ENCODE measurements around the gene HYAL1. TPM values are rescaled to one million over a fixed set of nuclear protein-coding genes. Genes with fewer than 3 reads are reported as not detected.
"Not testable (repeated sequence)": the region's sequence is repeated elsewhere in the genome, so short reads cannot be mapped to it uniquely, and the experiment has no call there.

HYAL1 gene
- total RNA-seq, 2 experiments from 2014 or later: 0.35 TPM; not detected in 1

DNA sequence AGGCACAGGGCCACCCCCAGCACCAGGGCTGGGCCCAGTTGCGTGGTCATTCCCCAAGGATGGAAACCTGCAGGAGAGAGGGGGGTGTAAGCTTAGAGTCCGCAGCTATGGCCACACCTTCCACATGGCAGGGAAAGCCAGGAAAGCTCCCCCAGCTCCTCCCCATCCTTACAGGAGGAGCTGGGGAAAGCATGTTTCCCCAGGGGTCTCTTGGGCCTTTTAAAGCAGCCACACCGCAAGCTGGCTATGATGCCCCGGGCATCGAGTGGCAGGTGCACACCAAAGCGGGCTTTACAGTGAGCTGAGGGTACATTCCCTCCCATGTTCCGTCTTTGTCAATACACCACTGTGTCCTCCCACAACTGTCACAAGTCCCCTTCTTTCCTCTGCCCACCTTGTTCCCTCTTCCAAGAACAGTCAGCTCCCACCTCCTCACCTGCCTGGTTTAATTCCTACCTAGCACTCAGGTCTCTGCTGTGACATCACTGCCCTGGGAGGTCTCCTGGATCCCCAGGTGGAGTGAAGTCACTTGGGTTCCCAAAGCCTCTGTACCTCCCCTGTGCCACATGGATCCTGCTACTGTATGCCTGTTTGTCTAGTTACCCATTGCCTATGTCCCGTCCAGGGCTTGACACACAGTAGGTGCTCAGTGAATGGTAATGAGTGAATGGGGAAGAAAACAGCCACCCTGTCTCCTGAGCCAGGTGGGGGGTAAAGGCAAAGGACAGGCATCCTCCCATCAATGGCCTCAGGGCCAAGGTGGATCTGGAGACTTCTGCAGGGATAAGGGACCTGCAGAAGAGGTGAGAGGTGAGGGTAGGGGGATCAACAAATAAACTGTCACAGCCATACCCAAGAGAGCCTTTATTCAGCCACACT lies 7.6 kb downstream of the HYAL1 start:
- Mint-ChIP-seq H3K36me3 (peaks cover 11% of the 10 kb centered on the region), H3K27ac (peak overlapping the region; percentile 26)

DNA sequence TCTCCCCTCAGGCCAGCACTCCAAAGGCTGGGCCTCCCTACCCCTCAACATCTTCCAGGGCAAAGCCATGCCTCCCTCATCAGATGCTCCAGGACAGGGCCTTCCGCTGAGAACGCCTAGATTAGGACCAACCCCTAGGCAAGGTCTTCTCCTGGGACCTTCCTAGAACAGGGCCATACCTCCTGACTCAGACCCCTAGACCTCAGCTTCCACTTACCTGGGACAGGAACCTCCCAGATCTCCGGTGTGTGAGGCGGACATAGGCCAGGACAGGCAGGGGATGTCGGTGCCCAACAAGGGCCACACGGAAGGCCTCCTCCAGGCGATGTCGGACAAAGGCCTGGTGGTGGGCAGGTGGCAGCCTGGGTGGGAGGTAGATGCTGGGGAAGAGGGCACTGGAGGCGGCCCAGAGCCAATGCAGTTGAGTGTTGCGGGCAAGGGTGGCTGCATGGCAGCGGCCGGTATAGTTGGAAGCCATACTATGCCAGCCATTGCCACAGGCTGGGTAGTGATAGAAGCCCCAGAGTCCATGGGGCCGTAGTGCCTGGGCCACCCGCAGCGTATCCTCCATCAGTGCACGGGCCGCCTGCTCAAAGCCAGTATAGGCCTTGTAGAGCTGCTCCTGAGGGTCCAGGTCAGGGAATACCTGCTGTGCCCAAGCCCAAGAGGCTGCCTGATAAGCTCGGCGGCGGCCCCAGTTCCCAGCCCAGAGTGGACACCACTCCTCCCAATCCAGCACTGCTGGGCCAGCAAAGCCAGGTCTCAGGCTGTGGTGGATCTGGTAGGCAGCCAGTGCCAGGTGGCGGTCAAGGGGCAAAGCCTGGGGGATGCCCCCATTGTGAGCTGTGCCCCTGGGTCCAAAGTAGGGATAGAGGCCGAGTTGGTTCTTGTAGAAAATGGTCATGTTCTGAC lies 8.6 kb downstream of the HYAL1 start:
- Mint-ChIP-seq H3K36me3 (peaks cover 11% of the 10 kb centered on the region), H3K27me3 (no peaks in the 10 kb centered on the region), H3K4me1 (peaks cover 14% of the 10 kb centered on the region), H3K4me3 (no peak overlapping the region), H3K9me3 (no peaks in the 10 kb centered on the region), H3K27ac (no peak overlapping the region)
- DNase-seq: no peak

More for the DNA sequence above, 7.6 kb downstream of the HYAL1 start:
- no peaks in the 10 kb centered on the region for H3K27me3 Mint-ChIP-seq
- H3K4me1 Mint-ChIP-seq: peaks cover 22% of the 10 kb centered on the region
- DNase-seq: no peak
- no peaks in the 10 kb centered on the region for H3K9me3 Mint-ChIP-seq
- no peak overlapping the region for H3K4me3 Mint-ChIP-seq

DNA sequence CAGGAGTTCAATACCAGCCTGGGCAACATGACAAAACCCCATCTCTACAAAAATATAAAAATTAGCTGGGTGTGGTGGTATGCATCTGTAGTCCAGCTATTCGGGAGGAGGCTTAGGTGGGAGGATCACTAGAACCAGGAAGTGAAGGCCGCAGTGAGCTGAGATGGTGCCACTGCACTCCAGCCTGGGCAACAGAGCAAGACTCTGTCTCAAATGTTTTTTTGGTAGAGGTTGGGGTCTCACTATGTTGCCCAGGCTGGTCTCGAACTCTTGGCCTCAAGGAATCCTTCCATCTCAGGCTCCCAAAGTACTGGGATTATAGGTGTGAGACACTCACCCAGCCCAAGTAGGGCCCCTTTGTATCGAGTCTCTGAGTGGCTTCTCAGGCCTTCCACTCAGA lies 9.3 kb downstream of the HYAL1 start:
- peaks cover 13% of the 10 kb centered on the region for H3K4me1 Mint-ChIP-seq
- no peaks in the 10 kb centered on the region for H3K27me3 Mint-ChIP-seq
- H3K36me3 Mint-ChIP-seq: peaks cover 11% of the 10 kb centered on the region
- H3K9me3 Mint-ChIP-seq: no peaks in the 10 kb centered on the region
- no peak overlapping the region for H3K4me3 Mint-ChIP-seq
- H3K27ac Mint-ChIP-seq: no peak overlapping the region
- no peak for DNase-seq

DNA sequence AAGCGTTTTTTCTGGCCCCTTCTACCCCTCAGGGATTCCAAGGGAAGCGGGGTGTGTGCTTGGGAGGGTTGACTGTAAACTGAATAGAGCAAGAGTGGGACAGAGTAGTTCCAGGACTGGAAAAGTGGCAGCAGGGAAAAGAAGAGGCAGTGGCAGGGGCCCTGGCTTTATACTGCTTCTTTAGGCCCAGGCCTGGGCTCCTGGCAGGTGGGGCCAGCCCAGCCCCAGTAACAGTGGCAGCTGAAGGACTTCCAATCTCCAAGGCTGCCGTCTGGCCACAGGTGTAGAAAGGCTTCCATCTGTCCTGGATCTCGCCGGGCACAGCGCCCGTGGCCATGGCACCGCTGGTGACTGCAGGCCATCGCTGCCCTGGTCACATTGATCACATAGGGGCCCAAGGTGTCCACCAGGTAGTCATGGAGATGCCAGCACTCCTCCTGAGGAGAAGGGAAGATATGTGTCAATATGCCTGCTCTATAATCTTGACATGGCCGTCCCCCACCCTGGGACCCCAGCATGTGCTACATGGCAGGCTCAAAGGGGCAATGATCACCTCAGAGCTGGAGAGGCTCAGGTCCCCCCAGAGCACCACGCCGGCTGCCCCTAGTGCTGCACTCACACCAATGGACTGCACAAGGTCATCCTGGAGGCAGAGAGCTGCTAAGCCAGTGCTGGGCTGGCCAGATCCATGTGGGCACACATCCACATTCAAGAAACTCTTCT lies 10.1 kb downstream of the HYAL1 start:
- peak overlapping the region; percentile 97 for H3K4me3 Mint-ChIP-seq
- no peak for DNase-seq
- no peaks in the 10 kb centered on the region for H3K9me3 Mint-ChIP-seq
- H3K4me1 Mint-ChIP-seq: peaks cover 13% of the 10 kb centered on the region
- peaks cover 11% of the 10 kb centered on the region for H3K36me3 Mint-ChIP-seq
- no peaks in the 10 kb centered on the region for H3K27me3 Mint-ChIP-seq
- H3K27ac Mint-ChIP-seq: peak overlapping the region; percentile 94

DNA sequence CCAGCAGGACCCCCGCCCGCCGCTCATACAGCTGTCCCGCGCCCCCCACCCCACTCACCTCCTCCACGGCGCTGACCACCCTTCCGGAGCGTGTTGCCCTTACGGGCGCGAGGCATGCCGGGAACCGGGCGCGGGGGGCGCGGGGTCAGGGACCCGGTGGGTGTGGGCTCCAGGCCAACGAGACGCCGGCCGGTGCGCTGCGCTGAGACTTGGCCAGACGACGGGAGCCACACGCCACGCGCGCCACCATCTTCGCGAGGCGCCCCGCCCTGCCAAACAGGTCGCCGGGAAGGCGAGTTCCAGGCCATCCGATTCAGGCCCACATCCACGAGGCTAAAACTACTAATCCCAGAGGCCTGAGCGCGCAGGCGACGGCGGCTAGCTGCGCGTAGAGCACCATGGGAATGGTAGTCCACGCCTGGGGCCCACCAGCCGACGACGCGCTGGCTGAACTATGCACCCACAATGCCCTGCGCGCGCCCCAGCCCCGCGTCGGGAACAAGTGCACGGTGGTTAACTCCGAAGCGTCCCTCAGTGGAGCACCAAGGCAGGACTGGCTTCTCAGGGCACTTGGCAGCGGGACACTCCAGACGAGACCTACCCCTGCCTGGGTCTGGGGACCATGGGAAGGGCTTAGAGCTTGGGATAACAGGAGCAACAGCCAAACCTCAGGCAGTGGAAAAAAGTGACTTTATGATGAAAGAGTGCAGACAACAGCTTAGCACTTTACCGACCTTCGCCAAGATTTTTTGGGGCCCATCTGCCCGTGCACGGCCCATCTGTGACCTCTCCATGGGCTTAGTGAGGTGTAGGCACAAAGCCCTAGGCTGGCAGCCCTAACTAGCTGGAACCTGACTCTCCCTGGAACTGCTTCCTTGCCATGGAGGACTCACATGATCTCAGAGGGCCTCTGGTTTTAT lies 11.0 kb downstream of the HYAL1 start, which contains the start of gene IFRD2:
IFRD2 (minus strand) TSS at position 271 of the 920 bp plus-strand sequence; CDS start at position 116, 155 bp downstream.
- peaks cover 8% of the 10 kb centered on the region for H3K4me1 Mint-ChIP-seq
- peak within 1 kb of the TSS; percentile 97 for H3K4me3 Mint-ChIP-seq
- H3K9me3 Mint-ChIP-seq: no peaks in the 10 kb centered on the region
- DNase-seq: peak; percentile 97
- peaks cover 12% of the 10 kb centered on the region for H3K36me3 Mint-ChIP-seq
- H3K27ac Mint-ChIP-seq: peak within 1 kb of the TSS; percentile 94
- H3K27me3 Mint-ChIP-seq: no peaks in the 10 kb centered on the region

DNA sequence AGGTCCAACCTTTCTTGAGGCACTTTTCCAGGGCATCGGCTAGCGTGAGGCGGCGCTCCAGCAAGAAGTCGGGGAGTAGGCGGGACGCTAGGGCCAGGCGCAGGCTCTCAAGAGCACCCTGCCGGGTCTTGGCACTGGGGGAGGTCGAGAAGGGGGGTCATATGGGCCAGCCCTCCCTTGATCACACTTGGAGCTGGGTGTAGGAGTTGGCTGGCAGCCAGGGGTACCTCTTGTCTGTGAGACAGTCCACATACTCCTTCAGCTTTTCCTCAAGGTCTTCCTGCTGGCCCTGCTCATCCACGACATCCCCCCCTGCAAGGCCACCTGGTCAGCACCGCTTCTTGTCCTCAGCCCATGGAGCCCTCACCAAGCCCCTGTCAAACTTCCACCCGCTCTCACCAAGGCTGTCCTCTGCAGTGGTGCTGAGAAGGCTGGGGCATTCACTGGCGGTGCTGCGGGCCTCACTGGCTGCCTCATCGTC lies 13.2 kb downstream of the HYAL1 start:
- Mint-ChIP-seq H3K9me3 (no peaks in the 10 kb centered on the region), H3K4me1 (peaks cover 8% of the 10 kb centered on the region), H3K36me3 (peaks cover 22% of the 10 kb centered on the region), H3K27ac (no peak overlapping the region), H3K27me3 (no peaks in the 10 kb centered on the region), H3K4me3 (peak overlapping the region; percentile 97)
- DNase-seq: no peak

DNA sequence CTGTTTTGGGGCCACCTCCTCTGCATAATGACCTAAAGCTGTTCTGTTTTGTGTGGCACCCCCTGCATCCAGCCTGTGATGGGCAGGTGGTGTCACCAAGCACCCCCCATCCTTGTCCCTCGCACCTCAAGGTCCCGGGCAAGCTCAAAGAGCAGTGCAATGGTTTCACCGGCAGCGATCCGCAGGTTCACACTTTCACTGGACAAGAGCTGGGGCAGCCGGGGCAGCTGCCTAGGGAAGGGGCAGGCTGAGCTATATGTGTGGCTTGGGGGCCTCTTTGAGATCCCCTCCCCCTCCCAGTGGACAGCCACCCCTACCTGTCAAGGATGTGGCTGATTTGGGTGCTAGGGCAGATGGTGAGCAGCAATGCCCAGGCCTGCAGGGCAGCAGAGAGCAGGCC lies 14.2 kb downstream of the HYAL1 start:
- no peaks in the 10 kb centered on the region for H3K27me3 Mint-ChIP-seq
- H3K4me3 Mint-ChIP-seq: no peak overlapping the region
- H3K27ac Mint-ChIP-seq: no peak overlapping the region

DNA sequence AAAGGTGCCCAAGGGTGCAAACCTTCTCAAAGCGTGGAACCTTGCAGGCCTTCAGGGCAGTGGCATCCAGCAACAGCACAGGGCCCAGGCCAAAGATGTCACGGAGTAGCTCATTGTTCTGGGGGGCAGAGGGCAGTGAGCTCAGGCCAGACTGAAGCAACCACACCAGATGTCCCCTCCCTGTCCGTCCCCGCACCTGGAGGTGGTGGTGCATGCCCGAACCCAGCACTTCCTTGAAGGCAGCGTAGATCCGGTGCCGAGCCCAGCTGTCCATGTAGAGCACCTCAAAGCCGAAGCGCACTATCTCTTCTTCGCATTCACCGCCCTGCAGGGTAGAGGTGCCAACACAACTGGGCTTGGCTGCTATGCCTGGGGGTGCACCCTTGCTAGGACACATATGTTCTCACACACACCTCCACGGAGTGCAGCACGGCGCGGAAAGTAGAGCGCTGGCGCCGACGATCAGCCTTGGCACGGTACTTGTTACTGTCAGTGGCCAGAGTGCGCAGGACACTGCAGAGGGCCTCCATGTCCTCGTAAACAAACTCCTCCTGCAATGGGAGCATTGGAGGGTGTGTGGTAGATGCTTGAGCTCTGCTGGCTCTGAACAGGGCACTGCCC lies 14.9 kb downstream of the HYAL1 start:
- Mint-ChIP-seq H3K36me3 (peaks cover 22% of the 10 kb centered on the region), H3K9me3 (no peaks in the 10 kb centered on the region), H3K4me1 (peaks cover 8% of the 10 kb centered on the region), H3K27ac (no peak overlapping the region), H3K4me3 (no peak overlapping the region), H3K27me3 (no peaks in the 10 kb centered on the region)
- no peak for DNase-seq

More for the DNA sequence above, 14.2 kb downstream of the HYAL1 start:
- H3K4me1 Mint-ChIP-seq: peaks cover 8% of the 10 kb centered on the region
- DNase-seq: no peak
- H3K9me3 Mint-ChIP-seq: no peaks in the 10 kb centered on the region
- H3K36me3 Mint-ChIP-seq: peaks cover 22% of the 10 kb centered on the region

DNA sequence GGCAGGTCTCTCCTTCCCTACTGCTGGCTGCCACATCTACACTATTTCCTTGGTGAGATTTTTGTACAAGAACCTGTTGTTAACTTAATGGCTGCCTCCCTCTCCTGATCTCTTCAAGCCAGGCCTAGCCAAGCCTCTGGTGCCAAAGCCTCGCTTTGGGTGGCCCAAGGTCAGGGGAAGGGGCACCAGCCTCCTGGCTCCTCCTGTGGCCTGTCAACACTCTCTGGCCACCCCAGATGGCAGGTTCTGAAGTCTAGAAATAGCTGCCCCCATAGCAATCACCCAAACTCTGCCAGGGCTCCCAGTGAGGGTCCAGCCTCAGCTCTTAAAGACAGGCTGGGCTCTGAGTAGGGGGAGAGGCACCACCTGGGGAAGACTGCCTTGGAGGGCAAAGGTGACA lies 16.1 kb downstream of the HYAL1 start:
- Mint-ChIP-seq H3K36me3 (peaks cover 22% of the 10 kb centered on the region), H3K4me1 (peaks cover 2% of the 10 kb centered on the region), H3K27me3 (no peaks in the 10 kb centered on the region), H3K27ac (no peak overlapping the region), H3K4me3 (no peak overlapping the region), H3K9me3 (no peaks in the 10 kb centered on the region)
- DNase-seq: no peak

DNA sequence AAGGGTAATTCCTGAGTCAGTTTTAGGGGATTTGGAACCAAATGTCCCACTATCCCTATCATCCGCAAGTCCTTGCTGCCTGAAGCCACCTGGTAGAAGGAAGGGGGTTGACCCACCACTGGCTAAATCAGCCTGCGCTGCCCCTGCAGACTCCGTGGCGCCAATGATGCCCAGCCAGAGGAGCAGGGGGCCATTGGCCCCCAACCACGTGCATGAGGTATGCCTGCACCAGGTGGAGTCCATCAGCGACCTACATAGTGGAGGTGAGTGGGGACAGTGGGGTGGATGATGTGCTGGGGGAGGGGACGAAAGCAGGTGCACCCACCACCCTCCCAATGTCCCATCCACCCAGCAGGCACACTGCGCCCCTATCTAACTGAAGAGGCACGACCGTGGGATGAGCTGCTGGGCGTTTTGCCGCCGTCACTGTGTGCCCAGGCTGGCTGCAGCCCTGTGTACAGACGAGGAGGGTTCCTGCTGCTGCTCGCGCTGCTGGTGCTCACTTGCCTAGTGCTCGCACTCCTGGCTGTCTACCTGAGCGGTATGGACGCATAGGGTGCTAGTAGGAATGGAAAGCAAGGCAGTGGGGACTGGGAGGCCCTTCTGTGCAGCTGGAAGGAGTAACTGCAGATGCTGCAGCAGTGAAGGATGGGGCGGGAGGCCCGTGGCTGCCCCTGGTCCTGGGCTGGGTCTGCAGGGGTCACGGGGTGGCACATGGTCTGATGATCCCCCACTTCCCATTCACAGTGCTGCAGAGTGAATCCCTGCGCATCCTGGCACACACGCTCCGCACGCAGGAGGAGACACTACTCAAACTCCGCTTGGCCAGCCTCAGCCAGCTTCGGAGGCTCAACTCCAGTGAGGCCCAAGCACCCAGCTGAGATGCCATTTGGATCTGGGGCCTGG lies 16.8 kb downstream of the HYAL1 start:
- no peak for DNase-seq
- no peaks in the 10 kb centered on the region for H3K27me3 Mint-ChIP-seq
- H3K27ac Mint-ChIP-seq: no peak overlapping the region
- H3K4me1 Mint-ChIP-seq: peaks cover 2% of the 10 kb centered on the region
- H3K36me3 Mint-ChIP-seq: peaks cover 22% of the 10 kb centered on the region
- no peak overlapping the region for H3K4me3 Mint-ChIP-seq
- H3K9me3 Mint-ChIP-seq: no peaks in the 10 kb centered on the region

DNA sequence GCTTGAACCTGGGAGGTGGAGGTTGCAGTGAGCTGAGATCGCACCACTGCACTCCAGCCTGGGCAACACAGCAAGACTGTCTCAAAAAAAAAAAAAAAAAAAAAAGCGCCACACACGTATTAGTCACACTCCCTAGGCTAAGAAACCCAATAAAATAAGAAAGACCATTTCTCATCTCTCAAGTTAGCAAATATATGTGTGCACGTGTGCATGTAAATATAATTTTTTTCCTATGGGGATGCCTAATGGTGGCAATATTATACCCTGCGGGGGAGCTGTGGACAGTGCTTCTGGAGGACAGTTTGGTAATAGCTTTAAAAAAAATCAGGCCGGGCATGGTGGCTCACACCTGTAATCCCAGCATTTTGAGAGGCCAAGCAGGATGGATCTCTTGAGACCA lies 19.3 kb downstream of the HYAL1 start:
- DNase-seq, H3K27ac Mint-ChIP-seq, H3K4me3 Mint-ChIP-seq, H3K9me3 Mint-ChIP-seq, H3K4me1 Mint-ChIP-seq, H3K27me3 Mint-ChIP-seq: not testable (repeated sequence)
- peaks cover 15% of the 10 kb centered on the region for H3K36me3 Mint-ChIP-seq

DNA sequence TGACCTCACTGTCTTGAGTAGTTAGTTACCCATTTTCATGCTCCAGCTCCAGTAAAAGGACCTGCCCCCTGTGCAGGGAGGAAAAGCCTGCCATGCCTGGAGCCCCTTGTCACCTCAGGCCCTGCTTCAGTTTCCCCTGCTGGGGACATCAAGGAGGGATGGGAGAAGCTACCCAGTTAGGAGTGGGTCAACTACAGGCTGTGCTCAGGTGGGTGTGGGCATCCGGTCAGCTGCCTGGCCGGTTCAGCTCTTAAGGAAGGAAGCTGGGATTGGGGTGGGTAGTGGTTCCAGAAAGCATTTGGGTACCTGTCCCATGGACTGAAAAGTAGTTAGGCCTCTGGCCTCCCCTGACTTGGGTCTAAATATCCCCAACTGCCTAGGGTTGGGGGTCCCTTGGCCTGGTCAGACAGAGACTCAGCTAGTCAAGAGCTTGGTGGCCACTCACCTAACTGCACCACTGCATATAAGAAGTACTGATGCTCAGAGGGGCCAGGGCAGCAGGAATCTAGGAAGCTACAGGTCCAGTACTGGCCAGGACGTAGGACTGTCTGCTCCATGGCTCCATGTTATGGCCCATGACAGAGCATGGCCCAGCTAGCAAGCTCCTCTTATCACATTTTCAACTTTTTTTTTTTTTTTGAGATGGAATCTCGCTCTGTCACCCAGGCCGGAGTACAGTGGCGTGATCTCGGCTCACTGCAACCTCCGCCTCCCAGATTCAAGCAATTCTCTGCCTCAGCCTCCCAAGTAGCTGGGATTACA lies 23.9 kb downstream of the HYAL1 start:
- no peak overlapping the region for H3K4me3 Mint-ChIP-seq

More for the DNA sequence above, 23.9 kb downstream of the HYAL1 start:
- peaks cover 10% of the 10 kb centered on the region for H3K4me1 Mint-ChIP-seq
- H3K36me3 Mint-ChIP-seq: no peaks in the 10 kb centered on the region
- H3K9me3 Mint-ChIP-seq: no peaks in the 10 kb centered on the region
- H3K27me3 Mint-ChIP-seq: peaks cover 31% of the 10 kb centered on the region
- DNase-seq: no peak
- H3K27ac Mint-ChIP-seq: no peak overlapping the region
